ENCODE results near the gene CYLD. TPM values are rescaled to one million over a fixed set of nuclear protein-coding genes. Genes with fewer than 3 reads are reported as not detected.
A peak's percentile ranks its signal among the peaks of the same experiment; 100 is the strongest.

Gene CYLD
- total RNA-seq, 1 donor from 2014 or later, result 33.2 TPM

GRCh38 chr16:50743581-50744225 is 1.8 kb downstream of the CYLD start:
- no peaks in the 10 kb centered on the region for H3K27me3 ChIP-seq
- intact Hi-C loops (cut with DNase I), result loop anchor here (2.0 to 10.0 kb wide), 6 partner anchors 137 to 909 kb away; partner anchors contain the start of genes HEATR3, NKD1 and TENT4B
- H3K36me3 ChIP-seq, result peaks cover 0 to 3% of the 10 kb centered on the region in 2 donors
- H3K4me1 ChIP-seq, result peaks cover 0 to 16% of the 10 kb centered on the region in 2 donors
- no peaks in the 10 kb centered on the region for H3K9me3 ChIP-seq
- peak overlapping the region in 1 of 2 donors; percentile 86 for H3K27ac ChIP-seq
- peak overlapping the region; percentile 69 to 93 for H3K4me3 ChIP-seq
- no peak for DNase-seq (ENCODE audit: low spot score in 2 of 2)
- TF ChIP-seq CTCF (IDR thresholded peaks at IDR 0.05), result no peak

GRCh38 chr16:50744881-50745280 is 3.0 kb downstream of the CYLD start:
- Histone ChIP-seq H3K27ac (no peak overlapping the region), H3K4me3 (no peak overlapping the region), H3K27me3 (no peaks in the 10 kb centered on the region), H3K4me1 (peaks cover 0 to 16% of the 10 kb centered on the region in 2 donors), H3K36me3 (peaks cover 0 to 5% of the 10 kb centered on the region in 2 donors), H3K9me3 (no peaks in the 10 kb centered on the region)
- intact Hi-C loops (cut with DNase I), result loop anchor here (5.0 to 10.0 kb wide), 4 partner anchors 62 to 910 kb away; partner anchors contain the start of gene HEATR3
- DNase-seq (ENCODE audit: low spot score in 2 of 2), result no peak
- TF ChIP-seq CTCF (IDR thresholded peaks at IDR 0.05), result no peak

DNA sequence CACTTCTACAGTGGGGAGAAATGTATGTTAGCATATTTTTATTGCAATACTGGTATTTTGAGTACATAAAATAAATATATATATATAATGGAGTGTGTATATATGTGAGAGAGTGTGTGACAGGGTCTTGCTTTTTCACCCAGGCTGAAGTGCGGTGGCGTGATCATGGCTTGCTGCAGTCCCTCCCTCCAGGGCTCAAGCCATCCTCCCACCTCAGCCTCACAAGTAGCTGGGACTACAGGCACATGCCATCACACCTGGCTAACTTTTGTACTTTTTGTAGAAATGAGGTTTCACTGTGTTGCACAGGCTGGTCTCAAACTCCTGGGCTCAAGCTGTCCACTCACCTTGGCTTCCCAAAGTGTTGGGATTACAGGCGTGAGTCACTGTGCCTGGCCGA is 4.1 kb downstream of the CYLD start:
- no peak overlapping the region for H3K4me3 ChIP-seq
- no peak for TF ChIP-seq CTCF (IDR thresholded peaks at IDR 0.05)
- H3K4me1 ChIP-seq, result peaks cover 0 to 16% of the 10 kb centered on the region in 2 donors
- peaks cover under 1 to 14% of the 10 kb centered on the region in 2 donors for H3K36me3 ChIP-seq
- no peaks in the 10 kb centered on the region for H3K9me3 ChIP-seq
- H3K27me3 ChIP-seq, result no peaks in the 10 kb centered on the region
- intact Hi-C loops (cut with DNase I), result loop anchor here (5.0 to 10.0 kb wide), 2 partner anchors 61 to 911 kb away; no protein-coding TSS in a partner anchor
- DNase-seq (ENCODE audit: low spot score in 2 of 2), result no peak
- no peak overlapping the region for H3K27ac ChIP-seq

- H3K4me1 ChIP-seq, result peaks cover 0 to 12% of the 10 kb centered on the region in 2 donors
- no peak overlapping the region for H3K27ac ChIP-seq
- peaks cover 3 to 25% of the 10 kb centered on the region in 2 donors for H3K36me3 ChIP-seq
- TF ChIP-seq CTCF (IDR thresholded peaks at IDR 0.05), result peak in 1 of 3 experiments; percentile 37
- no peaks in the 10 kb centered on the region for H3K9me3 ChIP-seq
- intact Hi-C loops (cut with DNase I), result loop anchor here (5.0 to 10.0 kb wide), 2 partner anchors 60 to 913 kb away; no protein-coding TSS in a partner anchor
- no peak overlapping the region for H3K4me3 ChIP-seq
- DNase-seq (ENCODE audit: low spot score in 2 of 2), result no peak
- H3K27me3 ChIP-seq, result no peaks in the 10 kb centered on the region
Measured at GRCh38 chr16:50747207-50747956, 5.5 kb downstream of the CYLD start.

GRCh38 chr16:50751528-50751927 is 9.6 kb downstream of the CYLD start:
- Histone ChIP-seq H3K27ac (no peak overlapping the region), H3K36me3 (peaks cover 19 to 58% of the 10 kb centered on the region in 2 donors), H3K27me3 (no peaks in the 10 kb centered on the region), H3K4me3 (no peak overlapping the region), H3K4me1 (peaks cover 0 to 4% of the 10 kb centered on the region in 2 donors), H3K9me3 (no peaks in the 10 kb centered on the region)
- intact Hi-C loops (cut with DNase I), result no loop called here
- no peak for DNase-seq (ENCODE audit: low spot score in 2 of 2)
- no peak for TF ChIP-seq CTCF (IDR thresholded peaks at IDR 0.05)

Data from ascending aorta (tissue), 2 donors.